GM06990 (cell line): ENCODE measurements around the gene EHBP1L1.

Source experiments
- DNase-seq: peaks from one replicate; pipeline ENCODE4 v3.0.0-alpha.2; 2011; ENCODE audit not compliant: insufficient read length; ENCODE audit errors: extremely low read depth
- H3K27me3 ChIP-seq: replicated peaks from 2 replicates; pipeline ENCODE4 v1.6.0; 2011; ENCODE audit warnings: low read length; ENCODE audit not compliant: control insufficient read depth, insufficient read depth
- H3K36me3 ChIP-seq: 2 replicates; pipeline ENCODE4 v1.5.1; 2011; ENCODE audit warnings: low read length; ENCODE audit not compliant: control insufficient read depth, insufficient read depth
- H3K4me3 ChIP-seq: replicated peaks from 2 replicates; pipeline ENCODE4 v1.5.1; 2011; ENCODE audit warnings: low read depth, mild to moderate bottlenecking, control low read depth, low read length
- CTCF ChIP-seq: IDR thresholded peaks from 2 replicates; pipeline ENCODE4 v1.5.1; 2011; ENCODE audit warnings: low read length, control low read depth, mild to moderate bottlenecking, inconsistent platforms; ENCODE audit not compliant: insufficient read depth, poor library complexity, severe bottlenecking

Gene EHBP1L1

GRCh38 chr11:65532388-65533064 is 43.3 kb upstream of the EHBP1L1 start:
- Histone ChIP-seq H3K4me3 (no peak overlapping the region), H3K27me3 (no peaks in the 10 kb centered on the region), H3K36me3 (peaks cover 47% of the 10 kb centered on the region)
- TF ChIP-seq CTCF = no peak
- DNase-seq = no peak

GRCh38 chr11:65535102-65535501 is 40.8 kb upstream of the EHBP1L1 start:
- peaks cover 48% of the 10 kb centered on the region for H3K36me3 ChIP-seq
- no peak overlapping the region for H3K4me3 ChIP-seq
- no peak for TF ChIP-seq CTCF
- DNase-seq = no peak
- H3K27me3 ChIP-seq = no peaks in the 10 kb centered on the region

GRCh38 chr11:65536412-65537295 is 39.2 kb upstream of the EHBP1L1 start:
- peaks cover 36% of the 10 kb centered on the region for H3K36me3 ChIP-seq
- no peak for DNase-seq

GRCh38 chr11:65537296-65537597 is 38.6 kb upstream of the EHBP1L1 start:
- Histone ChIP-seq H3K36me3 (peaks cover 34% of the 10 kb centered on the region), H3K27me3 (no peaks in the 10 kb centered on the region), H3K4me3 (no peak overlapping the region)
- DNase-seq = no peak
- TF ChIP-seq CTCF = no peak

More at GRCh38 chr11:65536412-65537295, 39.2 kb upstream of the EHBP1L1 start:
- TF ChIP-seq CTCF = no peak
- Histone ChIP-seq H3K4me3 (no peak overlapping the region), H3K27me3 (no peaks in the 10 kb centered on the region)

GRCh38 chr11:65537620-65538231 is 38.1 kb upstream of the EHBP1L1 start:
- H3K36me3 ChIP-seq = peaks cover 31% of the 10 kb centered on the region
- no peaks in the 10 kb centered on the region for H3K27me3 ChIP-seq
- no peak for DNase-seq
- TF ChIP-seq CTCF = no peak
- H3K4me3 ChIP-seq = no peak overlapping the region
